Mucosa of gallbladder (tissue), 1 donor: ENCODE results near the gene RNF121. TPM values are rescaled to one million over a fixed set of nuclear protein-coding genes. Genes with fewer than 3 reads are reported as not detected.

Experiments used
- DNase-seq: peaks from one replicate; pipeline ENCODE4 v3.0.0-alpha.2; 2020; ENCODE audit warnings: low spot score
- total RNA-seq: library from RNA; stranded (reverse); gene quantifications from one replicate; pipeline ENCODE4 v1.2.1, GENCODE V29; 2021
- donor health status: DM: no; HTN: no; CAD: no.

RNF121 gene
- total RNA-seq, 1 donor from 2014 or later: 38.7 TPM

DNA sequence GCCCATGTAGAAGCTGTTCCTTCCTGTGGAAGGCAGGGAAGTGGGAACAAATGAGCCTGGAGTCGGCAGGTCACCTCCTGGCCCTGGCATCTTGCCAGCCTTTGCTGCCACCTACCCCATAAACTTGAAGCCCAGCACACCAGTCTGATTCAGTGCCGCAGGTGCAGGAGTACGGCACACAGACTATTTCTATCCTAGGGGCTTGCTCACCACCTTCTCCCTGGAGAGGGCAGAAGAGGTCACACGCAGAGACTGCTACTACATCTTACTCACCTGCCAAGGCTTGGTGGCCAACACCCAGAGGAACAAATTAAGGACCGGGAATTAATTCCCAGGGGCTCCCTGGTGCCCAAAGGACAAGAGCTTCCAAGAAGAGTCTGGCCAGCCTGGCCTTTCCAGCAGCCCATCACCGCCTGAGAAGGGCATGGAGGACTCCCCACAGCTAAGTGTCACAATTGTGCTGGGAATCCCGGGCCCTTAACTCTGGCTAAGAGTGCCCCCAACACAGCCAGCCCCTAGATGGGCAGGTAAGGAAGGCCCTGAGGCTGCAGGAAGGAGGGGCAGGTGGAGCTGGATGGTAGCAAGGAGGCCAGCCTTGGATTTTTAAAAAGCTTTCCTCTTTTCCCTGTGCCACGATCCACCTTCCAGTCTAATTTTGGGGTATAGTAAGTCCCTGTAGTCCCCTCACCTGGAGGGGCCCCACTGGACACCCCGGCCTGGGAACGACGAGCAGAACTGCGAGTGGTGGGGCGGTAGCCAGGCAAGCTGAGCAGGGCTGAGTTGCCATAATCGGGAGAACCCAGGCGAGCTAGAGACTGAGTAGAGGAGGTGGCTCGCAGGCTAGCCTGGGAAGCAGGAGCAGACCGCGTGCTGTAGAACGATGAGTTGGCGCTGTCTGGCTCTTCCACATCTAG, 76.8 kb downstream of the RNF121 start:
- DNase-seq: no peak

- no peak for DNase-seq
These were observed 77.7 kb downstream of the RNF121 start for GRCh38 chr11:72006309-72007088.

DNA sequence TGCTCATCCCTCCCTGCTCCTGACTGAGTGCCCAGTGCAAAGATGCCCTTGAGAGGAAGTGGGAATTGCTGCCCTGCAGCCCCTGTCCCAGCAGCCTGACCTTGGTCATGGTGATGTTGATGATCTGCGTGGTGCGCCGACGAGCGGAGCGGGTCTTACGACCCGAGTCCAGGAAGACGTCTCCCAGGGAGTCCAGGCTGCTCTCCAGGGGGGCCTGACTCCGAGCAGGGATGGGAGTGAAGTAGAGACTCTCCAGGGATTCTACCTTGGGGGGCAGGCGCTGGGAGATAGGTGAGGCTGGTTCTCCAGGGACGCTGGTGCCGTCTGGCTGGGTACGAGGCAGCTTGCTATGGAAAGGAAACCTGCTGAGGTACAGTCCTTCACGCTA, 78.2 kb downstream of the RNF121 start:
- no peak for DNase-seq

DNA sequence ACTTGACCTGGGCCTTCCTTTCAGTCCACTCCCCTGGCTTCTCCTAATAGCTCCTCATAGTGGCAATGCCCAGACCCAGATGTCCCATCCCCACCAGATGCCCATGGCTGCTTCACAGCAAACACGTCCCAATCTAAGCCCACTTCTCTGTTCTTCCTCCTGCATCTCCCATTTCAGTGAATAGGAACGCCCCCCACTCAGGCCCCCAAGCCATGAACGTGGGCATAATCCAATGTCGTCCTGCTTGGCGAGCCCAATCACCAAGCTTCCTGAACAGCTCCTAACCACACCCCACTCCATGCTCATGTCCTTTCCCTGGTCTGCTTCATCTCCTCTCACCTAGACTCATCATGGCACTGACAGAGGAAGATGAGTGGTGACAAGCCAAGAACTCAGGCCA, 78.7 kb downstream of the RNF121 start:
- no peak for DNase-seq

DNA sequence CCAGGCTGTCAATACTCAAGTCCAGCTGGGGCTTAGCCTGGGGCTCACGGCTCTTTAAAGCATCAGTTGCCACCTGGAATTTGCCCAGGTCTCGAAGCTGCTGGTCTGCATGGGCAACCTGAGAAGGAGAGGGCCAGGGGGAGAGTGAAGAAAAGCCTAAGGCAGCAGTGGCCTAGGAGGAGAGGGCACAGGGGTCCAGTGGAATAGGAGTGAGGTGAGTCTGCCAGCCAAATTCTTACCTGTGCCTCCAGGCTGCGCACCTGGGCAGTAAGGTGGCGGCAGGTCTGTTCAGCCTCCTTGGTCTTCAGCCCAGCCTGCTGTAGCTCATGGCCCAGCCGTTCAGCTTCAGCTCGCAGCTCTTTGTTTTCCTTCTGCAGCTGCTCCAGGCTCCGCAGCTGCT, 79.9 kb downstream of the RNF121 start:
- no peak for DNase-seq

DNA sequence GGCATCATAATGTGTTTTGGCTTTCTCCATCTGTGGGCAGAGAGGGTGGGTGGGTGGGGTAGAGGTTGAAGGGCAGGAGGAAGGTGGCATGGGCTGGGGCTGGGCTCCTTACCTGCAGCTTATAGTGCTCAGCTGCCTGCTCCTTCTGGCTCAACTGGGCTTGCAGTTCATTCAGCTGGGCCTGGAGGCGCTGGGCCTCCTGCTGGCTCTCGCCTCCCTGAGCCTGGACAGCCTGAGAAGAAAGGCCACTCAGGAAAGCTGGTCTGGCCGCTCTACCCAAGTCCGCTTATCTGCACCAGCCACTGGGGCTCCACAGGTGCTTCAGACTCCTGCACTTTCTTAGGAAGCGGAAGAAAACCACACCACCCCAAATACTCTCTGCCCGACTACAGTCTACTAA, 80.3 kb downstream of the RNF121 start:
- DNase-seq: no peak

GRCh38 chr11:72010529-72011233, 81.8 kb downstream of the RNF121 start:
- no peak for DNase-seq

- no peak for DNase-seq
These were observed 83.3 kb downstream of the RNF121 start for GRCh38 chr11:72012091-72012630.

- DNase-seq: peak; percentile 79
These were observed 84.3 kb downstream of the RNF121 start for GRCh38 chr11:72012897-72013721.

GRCh38 chr11:72013765-72014711, 85.2 kb downstream of the RNF121 start:
- DNase-seq: no peak

DNA sequence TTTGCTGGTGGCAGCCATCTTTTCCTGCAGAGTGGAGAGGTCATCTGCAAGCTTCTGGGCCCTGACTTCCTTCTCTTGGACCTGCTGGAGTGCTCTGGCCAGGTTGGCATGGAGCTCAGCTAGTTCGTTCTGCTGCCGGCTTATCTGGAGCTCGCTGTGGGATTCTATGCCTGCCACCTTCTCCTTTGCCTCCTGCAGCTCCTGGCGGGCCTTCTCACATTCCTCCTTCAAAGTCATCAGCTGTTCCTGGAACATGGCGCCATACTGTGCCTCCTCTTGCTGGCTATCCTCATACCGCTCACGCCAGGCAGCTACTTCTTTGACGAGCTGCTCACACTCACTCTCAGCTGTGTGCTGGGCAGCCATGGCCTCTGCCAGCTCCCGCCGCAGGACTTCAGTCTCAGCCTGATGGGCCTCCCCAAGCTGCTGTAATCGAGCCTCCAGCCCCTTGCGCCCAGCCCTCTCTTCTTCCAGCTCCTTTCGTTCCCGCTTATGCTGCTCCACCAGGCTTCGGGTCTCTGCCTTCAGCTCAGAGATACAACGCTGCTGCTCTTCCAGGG, 86.0 kb downstream of the RNF121 start:
- no peak for DNase-seq

- no peak for DNase-seq
These were observed 86.7 kb downstream of the RNF121 start for GRCh38 chr11:72015511-72016061.

DNA sequence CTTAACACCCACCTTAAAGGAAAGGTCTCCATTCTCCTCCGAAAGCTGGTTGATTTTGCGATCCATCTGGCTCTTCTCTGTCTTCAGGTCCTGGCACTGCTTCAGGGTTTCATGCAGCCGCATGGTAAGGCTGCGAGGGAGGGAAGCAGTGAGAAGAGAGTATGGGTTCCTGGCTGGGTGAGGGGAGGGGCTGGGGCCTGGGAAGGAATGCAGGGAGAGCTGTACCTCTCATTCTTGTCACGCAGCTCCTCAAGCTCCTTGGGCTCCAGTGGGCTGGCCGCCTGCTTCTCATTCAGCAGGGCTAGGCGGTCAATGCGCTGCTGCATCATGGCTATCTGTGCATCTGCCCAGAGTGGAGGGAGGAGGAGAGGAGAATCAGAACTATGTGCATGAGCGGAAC, 89.3 kb downstream of the RNF121 start:
- DNase-seq: no peak

DNA sequence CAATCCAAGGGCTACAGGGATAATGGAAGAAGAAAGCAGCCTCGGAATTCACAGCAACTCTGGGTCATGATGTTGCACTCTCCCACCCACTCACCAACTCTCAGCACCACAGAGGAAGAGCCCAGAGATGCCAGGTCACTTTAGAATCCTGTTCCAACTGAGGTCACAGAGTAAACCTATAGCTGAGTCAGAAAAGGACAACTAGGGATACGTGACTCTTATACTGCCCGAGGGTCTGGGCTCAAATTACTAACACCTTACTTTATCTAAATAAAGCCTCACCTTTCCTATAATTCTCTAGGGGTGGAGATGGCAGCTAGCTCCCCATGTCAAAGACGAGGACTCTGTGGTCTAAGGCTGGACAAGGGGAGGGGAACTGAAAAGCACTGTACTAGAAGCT, 94.5 kb downstream of the RNF121 start:
- DNase-seq: no peak

DNA sequence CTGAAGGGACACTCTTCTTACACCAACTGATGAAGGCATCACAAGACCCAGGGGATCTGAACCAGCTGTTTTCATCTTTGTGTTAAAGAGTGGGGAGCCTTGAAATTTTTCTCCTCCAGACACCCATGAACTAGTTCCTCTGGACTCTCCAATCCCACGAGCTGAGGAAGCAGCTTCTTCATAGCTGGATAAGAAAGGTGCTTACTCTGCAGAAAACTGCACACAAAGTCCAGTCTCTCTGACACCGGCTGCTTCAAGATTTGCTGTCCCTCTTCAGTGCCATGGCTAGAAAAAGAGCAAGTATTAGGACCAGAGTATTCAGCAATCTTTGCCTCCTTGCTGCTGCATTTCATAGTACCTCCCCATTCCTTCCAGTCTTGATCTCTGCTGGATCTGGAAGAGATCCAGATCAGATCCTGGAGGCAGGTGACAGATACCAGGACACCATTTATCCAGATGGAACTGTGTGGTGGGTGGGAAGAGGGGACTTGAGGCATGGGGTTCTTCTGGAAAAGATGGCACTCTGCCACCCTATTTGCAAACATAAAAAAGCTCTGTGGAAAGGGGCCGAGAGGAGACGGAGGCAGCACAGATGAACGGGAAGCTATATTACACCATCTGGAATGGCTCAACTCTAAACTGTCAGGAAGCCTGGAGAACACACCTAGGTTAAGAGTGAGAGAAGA, 95.4 kb downstream of the RNF121 start:
- no peak for DNase-seq

GRCh38 chr11:72026090-72026489, 97.2 kb downstream of the RNF121 start:
- DNase-seq: no peak

- no peak for DNase-seq
These were observed 101.7 kb downstream of the RNF121 start for GRCh38 chr11:72030472-72031045.

- no peak for DNase-seq
These were observed 107.8 kb downstream of the RNF121 start for GRCh38 chr11:72036687-72037086.
